Right atrium auricular region (tissue), 2 donors: ENCODE measurements around the gene CALD1. TPM values are rescaled to one million over a fixed set of nuclear protein-coding genes. Genes with fewer than 3 reads are reported as not detected.

Experiments used
- DNase-seq: peaks from one replicate; pipeline ENCODE4 v3.0.0-alpha.2; 2019; ENCODE audit warnings: low spot score
- H3K27ac ChIP-seq, 2 donors: fragments of 200-600 bp; sonication (generic); 1 replicate in 1 of 2; 2 replicates in 1 of 2; pipeline ENCODE4 v1.5.1; 2016 to 2019
- H3K27me3 ChIP-seq, 2 donors: fragments of 200-600 bp; sonication (generic); one replicate each; pipeline versions ENCODE4 v1.5.1 to v1.6.0; 2017 to 2019
- H3K36me3 ChIP-seq: fragments of 200-600 bp; sonication (generic); one replicate; pipeline ENCODE4 v1.5.1; 2016
- H3K4me1 ChIP-seq, 2 donors: fragments of 200-600 bp; sonication (generic); one replicate each; pipeline versions ENCODE4 v1.5.1 to v1.6.0; 2017 to 2019
- H3K4me3 ChIP-seq, 2 donors: fragments of 200-600 bp; sonication (generic); 1 replicate in 1 of 2; 2 replicates in 1 of 2; pipeline ENCODE4 v1.5.1; 2017 to 2019; ENCODE audit warnings: mild to moderate bottlenecking in 1 of 2, moderate library complexity in 1 of 2
- H3K9me3 ChIP-seq, 2 donors: fragments of 200-600 bp; sonication (generic); one replicate each; pipeline ENCODE4 v1.5.1; 2019
- CTCF ChIP-seq, 2 donors: fragments of 200-600 bp; sonication (generic); IDR thresholded peaks; one replicate each; pipeline ENCODE4 v1.5.1; 2019; ENCODE audit warnings: antibody characterized with exemption in 2 of 2
- total RNA-seq, 2 donors: library from RNA; depleted of rRNA; stranded (reverse); fragments of >200 nt; gene quantifications; one replicate each; pipeline ENCODE4 v1.1.0, GENCODE V29; 2016

CALD1 gene
- total RNA-seq, 2 donors from 2014 or later, result 119 to 157 TPM

GRCh38 chr7:134828361-134828760 is 48.9 kb downstream of the CALD1 start:
- Histone ChIP-seq H3K9me3 (no peaks in the 10 kb centered on the region), H3K27ac (peak overlapping the region; percentile 86 to 87), H3K27me3 (no peaks in the 10 kb centered on the region), H3K4me3 (no peak overlapping the region), H3K4me1 (peaks cover 0 to 93% of the 10 kb centered on the region in 2 donors), H3K36me3 (peaks cover 23% of the 10 kb centered on the region)
- no peak for TF ChIP-seq CTCF (IDR thresholded peaks at IDR 0.05)
- DNase-seq, result no peak

GRCh38 chr7:134829380-134829986 is 50.0 kb downstream of the CALD1 start:
- no peak for TF ChIP-seq CTCF (IDR thresholded peaks at IDR 0.05)
- H3K27ac ChIP-seq, result peak overlapping the region; percentile 86 to 87
- peaks cover 0 to 91% of the 10 kb centered on the region in 2 donors for H3K4me1 ChIP-seq
- DNase-seq, result no peak
- H3K27me3 ChIP-seq, result no peaks in the 10 kb centered on the region
- H3K4me3 ChIP-seq, result no peak overlapping the region
- H3K9me3 ChIP-seq, result no peaks in the 10 kb centered on the region
- peaks cover 26% of the 10 kb centered on the region for H3K36me3 ChIP-seq

GRCh38 chr7:134831862-134832261 is 52.4 kb downstream of the CALD1 start:
- TF ChIP-seq CTCF (IDR thresholded peaks at IDR 0.05), result no peak
- Histone ChIP-seq H3K27me3 (no peaks in the 10 kb centered on the region), H3K27ac (peak overlapping the region; percentile 64 to 87), H3K9me3 (no peaks in the 10 kb centered on the region), H3K36me3 (peaks cover 26% of the 10 kb centered on the region), H3K4me1 (peaks cover 0 to 88% of the 10 kb centered on the region in 2 donors), H3K4me3 (peak overlapping the region in 1 of 2 donors; percentile 28)
- no peak for DNase-seq

- Histone ChIP-seq H3K36me3 (peaks cover 26% of the 10 kb centered on the region), H3K4me1 (peaks cover 0 to 85% of the 10 kb centered on the region in 2 donors), H3K27me3 (no peaks in the 10 kb centered on the region), H3K9me3 (no peaks in the 10 kb centered on the region), H3K4me3 (no peak overlapping the region), H3K27ac (peak overlapping the region; percentile 64 to 87)
- no peak for TF ChIP-seq CTCF (IDR thresholded peaks at IDR 0.05)
- DNase-seq, result no peak
These were observed 52.9 kb downstream of the CALD1 start for GRCh38 chr7:134832367-134832766.

- H3K9me3 ChIP-seq, result no peaks in the 10 kb centered on the region
- DNase-seq, result no peak
- H3K4me3 ChIP-seq, result no peak overlapping the region
- peaks cover 26% of the 10 kb centered on the region for H3K36me3 ChIP-seq
- peak overlapping the region; percentile 64 to 71 for H3K27ac ChIP-seq
- no peaks in the 10 kb centered on the region for H3K27me3 ChIP-seq
- peaks cover 0 to 64% of the 10 kb centered on the region in 2 donors for H3K4me1 ChIP-seq
- TF ChIP-seq CTCF (IDR thresholded peaks at IDR 0.05), result no peak
These were observed 55.4 kb downstream of the CALD1 start for GRCh38 chr7:134834689-134835462.
